ENCODE results near the gene SUMF2.
"Not testable (repeated sequence)": the region's sequence is repeated elsewhere in the genome, so short reads cannot be mapped to it uniquely, and the experiment has no call there.

The SUMF2 gene

DNA sequence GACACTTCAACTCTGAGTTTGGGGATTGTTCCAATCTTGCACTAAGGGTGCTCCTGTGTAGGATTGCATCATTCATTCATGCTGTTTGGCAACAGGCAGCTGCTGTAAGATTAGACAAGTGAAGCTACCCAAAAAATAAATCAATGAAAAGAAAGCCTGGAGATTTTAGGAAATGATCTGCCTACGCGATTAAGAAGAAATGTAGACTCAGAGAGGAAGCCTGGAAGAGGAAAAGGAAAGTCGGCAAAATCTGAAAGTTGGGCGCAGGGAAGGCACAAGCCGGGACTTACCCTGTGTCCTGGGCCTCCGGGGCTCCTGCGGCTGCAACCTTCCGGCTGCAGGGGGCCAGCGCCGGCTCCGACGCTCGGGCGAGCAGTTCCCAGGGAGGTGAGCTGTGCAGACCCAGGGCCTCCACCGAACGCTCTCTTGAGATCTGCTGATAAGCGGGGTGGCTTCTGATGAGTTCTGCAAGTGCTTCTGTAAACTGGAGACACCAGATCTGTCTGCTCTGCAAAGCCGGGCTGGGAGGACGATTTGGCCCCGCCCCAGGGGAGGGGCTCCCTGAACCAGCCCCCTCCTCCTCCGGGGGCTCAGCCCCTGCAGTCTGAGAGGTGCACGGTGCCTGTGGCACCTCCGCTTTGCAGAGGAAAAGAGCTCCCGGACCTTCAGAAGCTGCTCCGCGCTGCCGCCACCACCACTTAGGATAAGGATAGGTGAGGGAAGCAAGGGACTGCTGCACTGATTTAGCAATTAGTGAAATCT, 30.2 kb upstream of the SUMF2 start:
- no peaks in the 10 kb centered on the region for H3K27me3 ChIP-seq (ENCODE audit: insufficient read depth, insufficient read length)
- DNase-seq (ENCODE audit: low read depth, low spot score) = peak; percentile 88
- TF ChIP-seq YY1 (IDR thresholded peaks at IDR 0.05; ENCODE audit: insufficient read depth, insufficient read length) (no peak), ZNF274 (IDR thresholded peaks at IDR 0.05; ENCODE audit: low read depth, low read length) (no peak), SUZ12 (IDR thresholded peaks at IDR 0.05; ENCODE audit: extremely low read depth, insufficient read depth, insufficient read length) (no peak)
- H3K36me3 ChIP-seq (ENCODE audit: insufficient read depth, insufficient read length, low read length) = peaks cover 37% of the 10 kb centered on the region
- peaks cover 5% of the 10 kb centered on the region for H3K4me1 ChIP-seq (ENCODE audit: insufficient read depth, insufficient read length)
- H3K9ac ChIP-seq (ENCODE audit: insufficient read length, low read depth) = peak overlapping the region; percentile 74
- H3K4me3 ChIP-seq (ENCODE audit: insufficient read length, low read depth) = peak overlapping the region; percentile 49
- H3K9me3 ChIP-seq (ENCODE audit: insufficient read depth, low read length) = no peaks in the 10 kb centered on the region

GRCh38 chr7:56040730-56041129, 23.4 kb upstream of the SUMF2 start:
- no peak for DNase-seq (ENCODE audit: low read depth, low spot score)
- Histone ChIP-seq H3K4me1 (ENCODE audit: insufficient read depth, insufficient read length) (no peaks in the 10 kb centered on the region), H3K27me3 (ENCODE audit: insufficient read depth, insufficient read length) (no peaks in the 10 kb centered on the region), H3K9me3 (ENCODE audit: insufficient read depth, low read length) (no peaks in the 10 kb centered on the region), H3K9ac (ENCODE audit: insufficient read length, low read depth) (no peak overlapping the region), H3K4me3 (ENCODE audit: insufficient read length, low read depth) (no peak overlapping the region), H3K36me3 (ENCODE audit: insufficient read depth, insufficient read length, low read length) (peaks cover 45% of the 10 kb centered on the region)
- no peak for TF ChIP-seq SUZ12 (IDR thresholded peaks at IDR 0.05; ENCODE audit: extremely low read depth, insufficient read depth, insufficient read length)
- TF ChIP-seq ZNF274 (IDR thresholded peaks at IDR 0.05; ENCODE audit: low read depth, low read length) = no peak
- TF ChIP-seq YY1 (IDR thresholded peaks at IDR 0.05; ENCODE audit: insufficient read depth, insufficient read length) = no peak

DNA sequence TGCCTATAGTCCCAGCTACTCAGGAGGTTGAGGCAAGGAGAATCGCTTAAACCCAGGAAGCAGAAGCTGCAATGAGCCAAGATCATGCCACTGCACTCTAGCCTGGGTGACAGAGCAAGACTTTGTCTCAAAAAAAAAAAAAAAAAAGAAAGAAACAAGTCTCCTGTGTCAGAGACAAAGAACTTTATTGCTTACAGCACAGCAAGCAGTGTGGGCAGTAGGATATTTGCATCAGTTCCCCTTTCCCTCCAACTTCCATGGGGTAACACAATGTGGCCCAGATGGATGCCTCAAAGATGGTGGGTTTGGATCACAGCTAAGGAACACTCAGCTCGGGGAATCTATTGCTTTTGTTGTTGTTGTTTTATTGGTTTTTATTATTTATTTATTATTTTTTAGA, 18.3 kb upstream of the SUMF2 start:
- not testable (repeated sequence) for H3K27me3 ChIP-seq (ENCODE audit: insufficient read depth, insufficient read length); H3K4me3 ChIP-seq (ENCODE audit: insufficient read length, low read depth); H3K9ac ChIP-seq (ENCODE audit: insufficient read length, low read depth); DNase-seq (ENCODE audit: low read depth, low spot score); H3K9me3 ChIP-seq (ENCODE audit: insufficient read depth, low read length); H3K4me1 ChIP-seq (ENCODE audit: insufficient read depth, insufficient read length)
- H3K36me3 ChIP-seq (ENCODE audit: insufficient read depth, insufficient read length, low read length) = peaks cover 42% of the 10 kb centered on the region

DNA sequence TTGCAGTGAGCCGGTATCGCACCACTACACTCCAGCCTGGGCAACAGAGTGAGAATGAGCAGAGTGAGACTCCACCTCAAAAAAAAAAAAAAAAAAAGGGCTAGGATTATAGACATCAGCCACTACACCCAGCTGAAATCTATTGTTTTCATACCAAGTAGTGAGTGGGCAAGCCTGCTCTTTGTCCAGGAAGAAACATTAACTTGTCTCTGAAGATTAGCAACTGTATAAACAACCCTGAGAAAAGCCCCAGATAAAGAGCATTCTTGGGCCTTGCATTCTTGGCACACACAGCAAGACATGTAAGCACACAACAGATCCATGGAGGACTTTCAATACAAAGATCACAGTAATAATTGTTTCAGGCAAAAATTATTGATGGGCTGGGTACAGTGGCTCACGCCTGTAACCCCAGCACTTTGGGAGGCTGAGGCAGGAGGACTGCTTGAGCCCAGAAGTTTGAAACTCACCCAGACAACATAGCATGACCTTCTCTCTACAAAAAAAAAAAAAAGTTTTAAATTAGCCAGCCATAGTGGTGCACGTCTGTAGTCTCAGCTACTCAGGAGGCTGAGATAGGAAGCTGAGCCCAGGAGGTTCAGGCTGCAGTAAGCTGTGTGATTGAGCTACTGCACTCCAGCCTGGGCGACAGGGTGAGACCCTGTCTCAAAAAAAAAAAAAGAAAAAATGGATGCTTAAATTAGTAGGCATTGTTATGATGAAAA, 17.2 kb upstream of the SUMF2 start:
- Histone ChIP-seq H3K9me3 (ENCODE audit: insufficient read depth, low read length) (no peaks in the 10 kb centered on the region), H3K9ac (ENCODE audit: insufficient read length, low read depth) (no peak overlapping the region), H3K27me3 (ENCODE audit: insufficient read depth, insufficient read length) (no peaks in the 10 kb centered on the region), H3K4me1 (ENCODE audit: insufficient read depth, insufficient read length) (peaks cover 3% of the 10 kb centered on the region), H3K36me3 (ENCODE audit: insufficient read depth, insufficient read length, low read length) (peaks cover 34% of the 10 kb centered on the region), H3K4me3 (ENCODE audit: insufficient read length, low read depth) (no peak overlapping the region)
- TF ChIP-seq ZNF274 (IDR thresholded peaks at IDR 0.05; ENCODE audit: low read depth, low read length) (no peak), YY1 (IDR thresholded peaks at IDR 0.05; ENCODE audit: insufficient read depth, insufficient read length) (no peak), SUZ12 (IDR thresholded peaks at IDR 0.05; ENCODE audit: extremely low read depth, insufficient read depth, insufficient read length) (no peak)
- no peak for DNase-seq (ENCODE audit: low read depth, low spot score)

GRCh38 chr7:56047446-56048116, 16.5 kb upstream of the SUMF2 start:
- not testable (repeated sequence) for H3K9me3 ChIP-seq (ENCODE audit: insufficient read depth, low read length); H3K9ac ChIP-seq (ENCODE audit: insufficient read length, low read depth); H3K27me3 ChIP-seq (ENCODE audit: insufficient read depth, insufficient read length); H3K4me3 ChIP-seq (ENCODE audit: insufficient read length, low read depth); DNase-seq (ENCODE audit: low read depth, low spot score); H3K4me1 ChIP-seq (ENCODE audit: insufficient read depth, insufficient read length)
- peaks cover 34% of the 10 kb centered on the region for H3K36me3 ChIP-seq (ENCODE audit: insufficient read depth, insufficient read length, low read length)

DNA sequence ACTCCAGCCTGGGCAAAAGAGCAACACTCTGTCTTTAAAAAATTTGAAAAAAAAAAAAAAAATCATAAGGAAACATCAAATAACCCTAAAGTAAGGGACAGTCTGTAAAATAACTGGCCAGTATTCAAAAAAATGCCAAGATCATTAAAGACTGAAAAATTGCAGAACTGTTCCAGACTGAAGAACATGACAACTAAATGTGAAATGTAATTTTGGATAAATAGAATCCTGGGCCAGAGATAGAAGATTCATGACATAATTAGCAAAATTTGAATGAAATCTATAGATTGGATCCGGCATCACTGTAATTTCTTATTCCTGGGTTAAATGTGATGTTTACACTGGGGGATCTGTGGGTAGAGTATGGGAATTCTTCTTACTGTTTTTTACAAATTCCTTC, 15.8 kb upstream of the SUMF2 start:
- no peak for DNase-seq (ENCODE audit: low read depth, low spot score)
- H3K27me3 ChIP-seq (ENCODE audit: insufficient read depth, insufficient read length) = no peaks in the 10 kb centered on the region
- H3K9me3 ChIP-seq (ENCODE audit: insufficient read depth, low read length) = no peaks in the 10 kb centered on the region
- H3K36me3 ChIP-seq (ENCODE audit: insufficient read depth, insufficient read length, low read length) = peaks cover 36% of the 10 kb centered on the region
- TF ChIP-seq YY1 (IDR thresholded peaks at IDR 0.05; ENCODE audit: insufficient read depth, insufficient read length) (no peak), ZNF274 (IDR thresholded peaks at IDR 0.05; ENCODE audit: low read depth, low read length) (no peak), SUZ12 (IDR thresholded peaks at IDR 0.05; ENCODE audit: extremely low read depth, insufficient read depth, insufficient read length) (no peak)
- H3K9ac ChIP-seq (ENCODE audit: insufficient read length, low read depth) = no peak overlapping the region
- no peak overlapping the region for H3K4me3 ChIP-seq (ENCODE audit: insufficient read length, low read depth)
- peaks cover 3% of the 10 kb centered on the region for H3K4me1 ChIP-seq (ENCODE audit: insufficient read depth, insufficient read length)

DNA sequence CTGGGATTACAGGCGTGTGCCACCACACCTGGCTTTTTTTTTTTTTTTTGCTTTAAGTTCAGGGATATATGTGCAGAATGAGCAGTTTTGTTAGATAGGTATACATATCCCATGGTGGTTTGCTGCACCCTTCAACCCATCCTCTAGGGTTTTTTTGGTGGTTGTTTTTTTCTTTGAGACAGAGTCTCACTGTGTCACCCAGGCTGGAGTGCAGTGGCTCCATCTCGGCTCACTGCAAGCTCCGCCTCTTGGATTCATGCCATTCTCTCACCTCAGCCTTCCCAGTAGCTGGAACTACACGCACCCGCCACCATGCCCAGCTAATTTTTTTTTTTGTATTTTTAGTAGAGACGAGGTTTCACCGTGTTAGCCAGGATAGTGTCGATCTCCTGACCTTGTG, 15.3 kb upstream of the SUMF2 start:
- not testable (repeated sequence) for H3K9ac ChIP-seq (ENCODE audit: insufficient read length, low read depth); H3K27me3 ChIP-seq (ENCODE audit: insufficient read depth, insufficient read length); H3K4me1 ChIP-seq (ENCODE audit: insufficient read depth, insufficient read length); DNase-seq (ENCODE audit: low read depth, low spot score); H3K9me3 ChIP-seq (ENCODE audit: insufficient read depth, low read length); H3K4me3 ChIP-seq (ENCODE audit: insufficient read length, low read depth)
- peaks cover 39% of the 10 kb centered on the region for H3K36me3 ChIP-seq (ENCODE audit: insufficient read depth, insufficient read length, low read length)
